ENCODE data around the gene PRCC. TPM values are rescaled to one million over a fixed set of nuclear protein-coding genes. Genes with fewer than 3 reads are reported as not detected.
A peak's percentile ranks its signal among the peaks of the same experiment; 100 is the strongest.

The PRCC gene, protein sequence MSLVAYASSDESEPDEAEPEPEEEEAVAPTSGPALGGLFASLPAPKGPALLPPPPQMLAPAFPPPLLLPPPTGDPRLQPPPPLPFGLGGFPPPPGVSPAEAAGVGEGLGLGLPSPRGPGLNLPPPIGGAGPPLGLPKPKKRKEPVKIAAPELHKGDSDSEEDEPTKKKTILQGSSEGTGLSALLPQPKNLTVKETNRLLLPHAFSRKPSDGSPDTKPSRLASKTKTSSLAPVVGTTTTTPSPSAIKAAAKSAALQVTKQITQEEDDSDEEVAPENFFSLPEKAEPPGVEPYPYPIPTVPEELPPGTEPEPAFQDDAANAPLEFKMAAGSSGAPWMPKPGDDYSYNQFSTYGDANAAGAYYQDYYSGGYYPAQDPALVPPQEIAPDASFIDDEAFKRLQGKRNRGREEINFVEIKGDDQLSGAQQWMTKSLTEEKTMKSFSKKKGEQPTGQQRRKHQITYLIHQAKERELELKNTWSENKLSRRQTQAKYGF
- polyA plus RNA-seq (ENCODE audit: insufficient read length in 12 of 12): 10 to 100 TPM in 11 of 12 donors, not detected in 1; 59.0 to 97.7 (median 65.5) TPM
- long read RNA-seq, donor 1, transcript PRCC-201 (7 exons, 2,105 nt): major isoform, 11 of 19 reads
- long read RNA-seq, donor 1, partial matches to known transcripts: 7 of 19 reads
- long read RNA-seq, donor 1, other reads (novel, unspliced or antisense): 0 of 19 reads
- long read RNA-seq, donor 2, transcript PRCC-201 (7 exons, 2,105 nt): major isoform, 27 of 36 reads
- long read RNA-seq, donor 2, partial matches to known transcripts: 6 of 36 reads
- long read RNA-seq, donor 2, other reads (novel, unspliced or antisense): 0 of 36 reads
- long read RNA-seq, donor 3, transcript PRCC-201 (7 exons, 2,105 nt): major isoform, 9 of 29 reads
- long read RNA-seq, donor 3, partial matches to known transcripts: 10 of 29 reads
- long read RNA-seq, donor 3, other reads (novel, unspliced or antisense): 10 of 29 reads
- long read RNA-seq, donor 4, transcript PRCC-201 (7 exons, 2,105 nt): major isoform, 6 of 27 reads
- long read RNA-seq, donor 4, partial matches to known transcripts: 11 of 27 reads
- long read RNA-seq, donor 4, other reads (novel, unspliced or antisense): 9 of 27 reads
- long read RNA-seq, donor 5, transcript PRCC-201 (7 exons, 2,105 nt): major isoform, 20 of 20 reads
- long read RNA-seq, donor 5, partial matches to known transcripts: 0 of 20 reads
- long read RNA-seq, donor 5, other reads (novel, unspliced or antisense): 0 of 20 reads
- long read RNA-seq, donor 6, transcript PRCC-201 (7 exons, 2,105 nt): major isoform, 6 of 6 reads
- long read RNA-seq, donor 6, partial matches to known transcripts: 0 of 6 reads
- long read RNA-seq, donor 6, other reads (novel, unspliced or antisense): 0 of 6 reads
- long read RNA-seq, donor 7, transcript PRCC-201 (7 exons, 2,105 nt): major isoform, 5 of 28 reads
- long read RNA-seq, donor 7, partial matches to known transcripts: 14 of 28 reads
- long read RNA-seq, donor 7, other reads (novel, unspliced or antisense): 9 of 28 reads
- long read RNA-seq, donor 8, transcript PRCC-201 (7 exons, 2,105 nt): major isoform, 17 of 17 reads
- long read RNA-seq, donor 8, partial matches to known transcripts: 0 of 17 reads
- long read RNA-seq, donor 8, other reads (novel, unspliced or antisense): 0 of 17 reads
- long read RNA-seq, donor 9, partial matches to known transcripts: 5 of 8 reads
- long read RNA-seq, donor 9, other reads (novel, unspliced or antisense): 0 of 8 reads
- long read RNA-seq, donor 10, transcript PRCC-201 (7 exons, 2,105 nt): major isoform, 11 of 70 reads
- long read RNA-seq, donor 10, partial matches to known transcripts: 21 of 70 reads
- long read RNA-seq, donor 10, other reads (novel, unspliced or antisense): 38 of 70 reads
- long read RNA-seq, donor 11, transcript PRCC-201 (7 exons, 2,105 nt): major isoform, 16 of 16 reads
- long read RNA-seq, donor 11, partial matches to known transcripts: 0 of 16 reads
- long read RNA-seq, donor 11, other reads (novel, unspliced or antisense): 0 of 16 reads

- DNase-seq: peak; percentile 99
Measured at GRCh38 chr1:156767101-156767878, at the start of gene PRCC. TSS of gene PRCC (plus strand) at chr1:156767535. CDS start at chr1:156767772, 237 bp downstream.

- DNase-seq: no peak
Measured at GRCh38 chr1:156721131-156721530, 46.2 kb upstream of the PRCC start.

- no peak for DNase-seq
Measured at GRCh38 chr1:156721535-156721934, 45.8 kb upstream of the PRCC start.

GRCh38 chr1:156725683-156726280, 41.6 kb upstream of the PRCC start:
- peak; percentile 94 for DNase-seq

GRCh38 chr1:156726549-156727226, 40.6 kb upstream of the PRCC start:
- DNase-seq: no peak

GRCh38 chr1:156727492-156727891, 39.8 kb upstream of the PRCC start:
- no peak for DNase-seq

DNA sequence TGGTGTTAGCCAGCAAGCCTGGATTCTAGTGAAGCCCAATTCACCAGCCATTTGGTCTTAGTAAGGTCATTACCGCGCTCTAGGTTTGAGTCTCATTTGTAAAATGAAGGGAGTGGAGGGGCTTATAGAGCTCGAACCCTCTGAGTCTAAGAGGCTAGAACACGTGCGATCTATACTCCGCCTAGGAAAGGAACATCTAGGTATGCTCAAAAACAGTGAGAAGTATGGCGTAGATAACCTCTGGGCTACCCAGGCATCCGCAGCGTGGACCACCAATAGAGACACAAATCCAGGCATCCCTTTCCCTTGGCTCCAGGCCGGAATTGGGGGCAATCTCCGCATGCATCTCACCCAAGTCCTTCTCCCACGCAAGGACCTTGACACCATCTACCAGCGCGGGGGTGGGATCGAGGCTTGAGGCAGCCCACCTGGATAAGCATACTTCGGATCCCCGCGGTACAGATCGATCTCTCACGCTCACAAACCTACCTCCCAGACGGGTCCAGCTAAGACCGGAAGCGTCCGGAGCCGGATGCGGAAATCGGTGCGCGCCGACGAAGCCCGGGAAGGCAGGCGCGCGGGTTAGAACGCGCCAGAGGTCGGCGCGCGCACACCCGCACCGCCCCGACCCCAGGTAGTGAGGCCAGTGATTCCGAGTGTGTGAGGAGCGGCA, 39.3 kb upstream of the PRCC start, which contains the start of gene METTL25B:
Gene METTL25B (plus strand): TSS at position 544 of the 673 bp plus-strand sequence. CDS start 636 bp downstream, outside the sequence.
- no peak for DNase-seq

DNA sequence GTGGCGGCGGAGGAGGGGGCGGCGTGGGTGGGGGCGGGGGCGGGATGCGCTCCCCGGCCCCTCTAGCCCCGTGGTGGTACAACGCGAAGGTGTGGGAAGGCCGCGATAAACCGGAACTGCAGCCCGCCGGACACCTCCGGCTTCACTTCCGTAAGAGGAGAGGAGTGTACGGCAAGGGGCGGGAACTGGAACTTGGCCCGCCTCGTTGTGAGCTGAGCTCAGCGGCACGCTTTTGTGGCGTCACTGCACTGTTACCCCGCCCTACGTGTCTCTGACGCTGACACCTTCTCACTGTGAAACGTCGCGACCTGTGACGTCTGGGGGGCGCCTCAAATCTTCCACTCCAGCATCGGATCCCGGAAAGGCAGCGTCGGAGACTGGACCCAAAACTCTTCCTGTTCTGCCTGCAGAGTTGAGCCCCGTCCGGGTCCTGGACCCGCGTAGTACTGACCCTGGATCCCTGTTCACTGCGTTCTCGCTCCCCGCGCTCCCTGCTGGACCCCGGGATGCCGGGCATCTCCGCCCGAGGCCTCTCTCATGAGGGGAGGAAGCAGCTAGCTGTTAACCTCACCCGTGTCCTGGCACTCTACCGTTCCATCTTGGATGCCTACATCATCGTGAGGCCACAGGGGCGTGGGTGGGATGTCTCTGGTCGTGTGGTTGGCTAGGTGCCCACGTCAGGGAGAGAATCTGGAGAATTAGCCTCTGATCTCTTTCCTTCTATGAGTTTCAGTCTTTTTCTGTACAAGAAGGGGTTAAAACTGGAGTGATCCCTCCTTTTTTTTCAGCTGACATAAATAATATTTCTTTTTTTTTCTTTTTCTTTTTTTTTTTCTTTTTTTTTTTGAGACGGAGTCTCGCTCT, 38.5 kb upstream of the PRCC start, which contains the start of gene ISG20L2:
Gene ISG20L2 (minus strand): TSS at position 168 of the 864 bp plus-strand sequence. CDS start 1,114 bp downstream, outside the sequence.
- peak; percentile 98 for DNase-seq

DNA sequence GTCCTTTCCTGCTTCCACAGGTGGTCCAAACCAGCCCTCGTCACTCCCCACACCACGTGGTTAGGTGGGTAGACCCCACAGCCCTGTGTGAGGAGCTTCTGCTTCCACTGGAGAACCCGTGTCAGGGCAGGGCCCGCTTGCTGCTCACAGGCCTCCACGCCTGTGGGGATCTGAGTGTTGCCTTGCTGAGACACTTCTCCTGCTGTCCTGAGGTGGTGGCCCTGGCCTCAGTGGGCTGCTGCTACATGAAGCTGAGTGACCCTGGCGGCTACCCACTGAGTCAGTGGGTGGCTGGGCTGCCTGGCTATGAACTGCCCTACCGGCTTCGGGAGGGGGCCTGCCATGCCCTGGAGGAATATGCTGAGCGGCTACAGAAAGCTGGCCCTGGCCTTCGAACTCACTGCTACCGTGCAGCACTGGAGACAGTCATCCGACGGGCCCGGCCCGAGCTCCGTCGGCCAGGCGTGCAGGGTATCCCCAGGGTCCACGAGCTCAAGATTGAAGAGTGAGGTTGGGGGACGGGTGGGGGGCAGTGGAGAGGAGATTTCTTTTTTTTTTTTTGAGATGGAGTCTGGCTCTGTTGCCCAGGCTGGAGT, 33.2 kb upstream of the PRCC start:
- DNase-seq: no peak

DNA sequence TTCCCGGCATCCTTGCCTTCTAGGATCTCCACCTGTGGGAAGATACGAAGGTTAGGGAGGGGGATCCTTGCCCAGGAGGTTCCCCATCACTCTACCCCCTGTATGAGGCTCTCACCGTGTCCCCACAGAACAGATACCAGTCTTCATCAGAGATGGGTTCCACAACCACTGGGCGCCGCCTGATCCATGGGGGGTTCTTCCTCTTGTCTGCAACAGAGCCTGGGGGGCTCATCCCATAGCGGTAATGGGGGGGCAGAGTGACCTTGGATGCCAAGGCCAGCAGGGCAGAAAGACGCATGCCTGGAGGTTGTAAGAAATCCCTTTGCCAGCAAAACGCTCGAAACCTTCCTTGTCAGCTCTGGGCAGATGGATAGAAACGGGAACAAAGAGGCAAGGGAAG, 28.9 kb upstream of the PRCC start:
- DNase-seq: no peak

DNA sequence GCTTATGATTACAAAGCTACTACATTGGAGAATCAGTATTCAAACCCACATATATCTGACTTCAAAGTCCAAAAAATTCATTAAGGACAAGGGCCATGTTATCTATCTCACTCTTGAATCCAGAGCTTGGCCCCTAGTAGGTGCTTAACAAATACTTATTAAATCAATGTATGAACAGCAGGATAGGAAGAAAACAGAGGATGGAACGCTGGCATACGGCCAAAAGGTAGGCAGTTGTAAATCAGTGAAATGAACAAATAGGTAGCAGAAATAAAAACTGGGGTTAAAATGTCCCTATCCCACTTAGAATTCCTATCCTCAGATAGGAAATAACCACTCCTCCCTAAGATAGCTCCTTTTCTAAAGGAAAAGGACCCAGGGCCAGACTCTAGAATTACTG, 28.4 kb upstream of the PRCC start:
- DNase-seq: no peak

DNA sequence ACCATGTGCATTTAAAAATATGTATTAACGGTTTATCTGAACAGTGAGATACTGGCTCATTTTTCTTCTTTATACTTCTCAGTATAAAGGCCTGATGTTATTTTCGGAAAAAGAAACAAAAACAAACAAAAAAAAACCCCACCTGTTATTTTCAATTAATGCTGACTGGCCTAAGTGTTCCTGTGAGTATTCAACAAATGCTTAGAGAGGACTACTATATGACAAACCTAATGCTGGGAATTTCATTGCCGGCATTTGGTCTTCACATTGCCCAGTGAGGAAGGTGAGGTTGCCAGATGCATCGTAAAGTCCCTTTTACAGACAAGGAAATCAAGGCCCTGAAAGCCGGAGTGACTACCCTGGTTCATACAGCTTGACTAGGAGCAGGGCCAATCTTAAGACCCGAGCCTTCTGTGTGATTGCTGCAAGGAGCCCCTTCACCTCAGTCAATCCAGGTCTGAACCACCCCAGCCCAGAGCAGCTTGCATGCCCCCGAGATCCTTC, 27.0 kb upstream of the PRCC start:
- no peak for DNase-seq

- peak; percentile 98 for DNase-seq
Measured at GRCh38 chr1:156740741-156741480, 26.4 kb upstream of the PRCC start, which contains the start of gene MRPL24. TSS of gene MRPL24 (minus strand) at chr1:156741088. CDS start at chr1:156738704, 2,384 bp downstream.

DNA sequence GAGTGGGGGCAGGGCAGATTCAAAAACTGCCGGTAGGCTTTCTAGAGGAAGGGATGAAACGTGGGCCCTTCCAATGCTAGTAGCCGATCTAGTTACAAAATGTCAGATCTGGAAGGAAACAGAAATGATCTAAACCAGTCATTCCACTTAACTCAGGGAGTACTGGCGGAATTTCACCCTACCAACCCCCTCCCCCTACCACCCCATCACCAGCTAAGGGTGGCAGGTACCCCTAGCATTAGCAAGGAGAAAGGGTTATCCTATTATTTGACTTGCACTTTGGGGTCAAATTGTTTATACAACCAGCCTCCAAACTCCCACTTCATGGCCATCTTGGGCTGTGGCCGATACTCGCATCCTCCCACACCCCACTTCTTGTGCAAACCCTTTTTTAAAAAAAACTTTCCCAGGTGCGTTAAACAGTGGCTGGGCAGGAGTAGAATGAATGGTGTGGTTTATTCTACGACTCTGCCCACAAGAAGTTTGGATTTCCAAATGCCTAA, 25.8 kb upstream of the PRCC start:
- no peak for DNase-seq

DNA sequence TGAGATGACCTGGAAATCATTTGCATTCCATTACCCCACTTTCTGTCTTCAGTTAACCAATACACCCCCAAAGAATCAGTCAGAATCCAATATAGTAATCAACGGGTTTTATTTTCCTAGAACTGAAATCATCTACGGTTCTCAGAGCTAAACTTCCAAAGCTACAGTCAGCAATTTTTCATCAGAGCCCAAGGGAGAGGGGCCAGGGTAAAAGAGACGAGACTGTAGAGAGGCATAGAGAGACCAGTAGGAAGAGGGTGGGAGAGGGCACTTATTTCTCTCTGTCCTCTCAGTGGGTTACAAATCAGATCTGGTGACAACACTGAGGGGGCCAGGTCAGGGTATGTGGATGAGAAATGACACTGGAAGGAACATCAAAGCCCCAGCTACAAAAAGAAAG, 25.3 kb upstream of the PRCC start:
- no peak for DNase-seq
